Spinal cord (tissue), 4 donors: ENCODE measurements around the gene GDPD5. TPM values are rescaled to one million over a fixed set of nuclear protein-coding genes. Genes with fewer than 3 reads are reported as not detected.

Source experiments
- polyA plus RNA-seq, 2 donors: library from polyadenylated mRNA; unstranded; fragments of 120-200 nt; gene quantifications; one replicate each; pipeline ENCODE4 v1.2.1, GENCODE V29; 2013; ENCODE audit not compliant: insufficient read length in 2 of 2
- small RNA-seq: library from RNA; depleted of rRNA; stranded (forward); fragments of <200 nt; gene quantifications from one replicate; pipeline ENCODE3, GENCODE V24; 2014; ENCODE audit warnings: low replicate concordance
- total RNA-seq, 2 donors: library from RNA; depleted of rRNA in 1 of 2; stranded (reverse); fragments of 120-200 nt in 1 of 2; fragments of >200 nt in 1 of 2; gene quantifications; one replicate each; pipeline versions ENCODE4 v1.2.3 to v1.2.4, GENCODE V29; 2013 to 2014

The GDPD5 gene
- total and polyA plus RNA-seq, 4 donors: 13.7 to 48.4 (median 32.1) TPM

Small RNA genes lying within 50 kb of the gene (small RNA-seq; reads per million reads assigned to genes)
- gene SNORD15A (not detected), gene SNORD15B (107 reads per million, percentile 98 among the genes with 10 or more reads in this experiment)

Other genes with a start within 250 kb of the GDPD5 start
- 10 to 100 TPM; 35.0 to 41.3 TPM for gene ARRB1, start 174.3 kb downstream of the GDPD5 start, total RNA-seq
- gene ARRB1, start 174.3 kb downstream of the GDPD5 start, polyA plus RNA-seq: 10 to 100 TPM; 42.5 to 45.8 TPM
- 1,000 to 10,000 TPM in 1 of 2 donors, 100 to 1,000 TPM in 1; 552 to 1,871 TPM for gene RPS3, start 126.4 kb downstream of the GDPD5 start, total RNA-seq
- 1,000 to 10,000 TPM; 1,106 to 1,305 TPM for gene RPS3, start 126.4 kb downstream of the GDPD5 start, polyA plus RNA-seq
- gene KLHL35, start 92.7 kb downstream of the GDPD5 start, total RNA-seq: 1 to 10 TPM; 6.1 to 7.6 TPM
- gene KLHL35, start 92.7 kb downstream of the GDPD5 start, polyA plus RNA-seq: 10 to 100 TPM; 15.6 to 23.3 TPM
- 100 to 1,000 TPM; 151 to 221 TPM for gene SERPINH1, start 36.3 kb upstream of the GDPD5 start, total RNA-seq
- 100 to 1,000 TPM in 1 of 2 donors, 10 to 100 TPM in 1; 85.1 to 145 TPM for gene SERPINH1, start 36.3 kb upstream of the GDPD5 start, polyA plus RNA-seq
- 10 to 100 TPM; 64.5 to 64.6 TPM for gene MAP6, start 143.1 kb upstream of the GDPD5 start, total RNA-seq
- gene MAP6, start 143.1 kb upstream of the GDPD5 start, polyA plus RNA-seq: 100 to 1,000 TPM; 186 to 190 TPM
- not detected for gene MOGAT2, start 191.9 kb upstream of the GDPD5 start, total RNA-seq
- under 1 TPM; 0.12 to 0.29 TPM for gene MOGAT2, start 191.9 kb upstream of the GDPD5 start, polyA plus RNA-seq
- gene DGAT2, start 242.8 kb upstream of the GDPD5 start, total RNA-seq: 1 to 10 TPM; 5.3 to 5.8 TPM
- gene DGAT2, start 242.8 kb upstream of the GDPD5 start, polyA plus RNA-seq: 1 to 10 TPM; 5.1 to 6.4 TPM